Right lobe of liver (tissue), 6 donors: ENCODE results near the gene SH3RF3. TPM values are rescaled to one million over a fixed set of nuclear protein-coding genes. Genes with fewer than 3 reads are reported as not detected.

Source experiments
- ATAC-seq, 4 donors: fragments of 200-7000 bp; cut with Tn5 transposase; one replicate each; pipeline ENCODE4 v1.9.1; 2020; ENCODE audit warnings: mild to moderate bottlenecking in 4 of 4, moderate library complexity in 4 of 4
- DNase-seq, 3 donors: peaks; one replicate each; pipeline ENCODE4 v3.0.0-alpha.2; 2020
- H3K27ac ChIP-seq, 3 donors: fragments of 200-600 bp; one replicate each; pipeline ENCODE4 v1.8.0; 2022
- H3K27me3 ChIP-seq, 2 donors: fragments of 200-600 bp; one replicate each; pipeline ENCODE4 v1.8.0; 2022
- H3K36me3 ChIP-seq, 4 donors: fragments of 200-600 bp; sonication (generic) in 1 of 4; one replicate each; pipeline versions ENCODE4 v1.5.1 to v1.8.0; 2017 to 2022; ENCODE audit warnings: control low read depth in 1 of 4
- H3K4me1 ChIP-seq, 4 donors: fragments of 200-600 bp; sonication (generic) in 1 of 4; one replicate each; pipeline versions ENCODE4 v1.5.1 to v1.8.0; 2017 to 2022; ENCODE audit warnings: control low read depth in 1 of 4
- H3K4me3 ChIP-seq, 3 donors: fragments of 200-600 bp; one replicate each; pipeline ENCODE4 v1.8.0; 2022
- H3K9me3 ChIP-seq, 4 donors: fragments of 200-600 bp; sonication (generic) in 1 of 4; one replicate each; pipeline versions ENCODE4 v1.5.1 to v1.8.0; 2017 to 2022; ENCODE audit warnings: control low read depth in 1 of 4
- CTCF ChIP-seq, 4 donors: fragments of 200-600 bp in 3 of 4; fragments of 450-650 bp in 1 of 4; IDR thresholded peaks; one replicate each; pipeline versions ENCODE4 v1.5.1 to v1.8.0; 2016 to 2022; ENCODE audit warnings: antibody characterized with exemption in 4 of 4, mild to moderate bottlenecking in 2 of 4
- POLR2A ChIP-seq: fragments of 450-650 bp; IDR thresholded peaks from one replicate; pipeline ENCODE4 v1.6.1; 2017; ENCODE audit warnings: antibody characterized with exemption, mild to moderate bottlenecking
- WGBS: methylation state at CpG from one replicate; pipeline ENCODE4 v1.1.6; 2018; ENCODE audit warnings: low coverage, low lambda C conversion rate; ENCODE audit not compliant: insufficient coverage; ENCODE audit errors: missing lambda C conversion rate; 5-methylcytosine and 5-hydroxymethylcytosine counted together
- intact Hi-C, 2 donors: fragments of 100-400 bp; cut with DNase I; formaldehyde crosslinking; loops; one replicate each; pipeline versions ENCODE4 v1.11.2 to v1.14.1; 2022
- total RNA-seq, 6 experiments: library from RNA; depleted of rRNA in 2 of 6; stranded (reverse); fragments of >200 nt in 2 of 6; fragmentation: NEBNext Ultra II Directional in 3 of 6; extraction: Animal tissue kit (Norgen Biotek cat#: 25700) in 3 of 6; gene quantifications; one replicate each; pipeline versions ENCODE4 v1.1.0 to v1.2.4, GENCODE V29; 2016 to 2023
- donor health status: DM: no; HTN: yes; CAD: no.
- donor health status: DM: no; HTN: no; CAD: no.
- donor health status: DM: no; HTN: no; CAD: no.
- donor health status: DM: no; HTN: yes; CAD: no.
- donor health status: DM: no; HTN: yes; CAD: no.

The SH3RF3 gene
- total RNA-seq, 6 experiments from 2014 or later: 0.68 to 1.6 (median 1.2) TPM

- TF ChIP-seq POLR2A (no peak), CTCF (IDR thresholded peaks at IDR 0.05) (no peak)
- Histone ChIP-seq H3K36me3 (no peaks in the 10 kb centered on the region), H3K9me3 (no peaks in the 10 kb centered on the region), H3K27me3 (no peaks in the 10 kb centered on the region), H3K27ac (no peak overlapping the region), H3K4me3 (no peak overlapping the region), H3K4me1 (peaks cover 0 to 15% (median 3%) of the 10 kb centered on the region in 4 donors)
- WGBS: 98% methylated on average over 5 of the region's 5 CpGs
- ATAC-seq: no peak
- DNase-seq: no peak
- intact Hi-C loops: loop anchor here in 1 of 2 donors (5.0 kb wide), 1 partner anchor 386 kb away; the partner anchor contains the start of gene SH3RF3
Measured at GRCh38 chr2:109513230-109513629, 384.2 kb downstream of the SH3RF3 start.

GRCh38 chr2:109513749-109514588 lies 385.0 kb downstream of the SH3RF3 start:
- no peaks in the 10 kb centered on the region for H3K36me3 ChIP-seq
- no peak for TF ChIP-seq POLR2A
- no peak for TF ChIP-seq CTCF (IDR thresholded peaks at IDR 0.05)
- no peaks in the 10 kb centered on the region for H3K9me3 ChIP-seq
- ATAC-seq (no peak), DNase-seq (no peak)
- 56% methylated on average over 4 of the region's 20 CpGs for WGBS
- no peaks in the 10 kb centered on the region for H3K27me3 ChIP-seq
- no peak overlapping the region for H3K27ac ChIP-seq
- H3K4me3 ChIP-seq: no peak overlapping the region
- peaks cover 0 to 15% (median 3%) of the 10 kb centered on the region in 4 donors for H3K4me1 ChIP-seq
- intact Hi-C loops: loop anchor here in 1 of 2 donors (5.0 kb wide), 1 partner anchor 387 kb away; the partner anchor contains the start of gene SH3RF3

GRCh38 chr2:109514857-109515256 lies 385.9 kb downstream of the SH3RF3 start:
- intact Hi-C loops: loop anchor here in 1 of 2 donors (5.0 kb wide), 1 partner anchor 388 kb away; the partner anchor contains the start of gene SH3RF3
- Histone ChIP-seq H3K27me3 (no peaks in the 10 kb centered on the region), H3K9me3 (no peaks in the 10 kb centered on the region), H3K4me1 (peaks cover 0 to 15% (median 3%) of the 10 kb centered on the region in 4 donors), H3K36me3 (no peaks in the 10 kb centered on the region), H3K4me3 (no peak overlapping the region), H3K27ac (no peak overlapping the region)
- no peak for TF ChIP-seq POLR2A
- TF ChIP-seq CTCF (IDR thresholded peaks at IDR 0.05): no peak
- peak in 2 of 4 donors; percentile 8 to 27 for ATAC-seq
- DNase-seq: peak in 1 of 3 donors; percentile 62
- no CpG with 5 or more reads among the region's 5 CpGs for WGBS

GRCh38 chr2:109516445-109517117 lies 387.6 kb downstream of the SH3RF3 start:
- DNase-seq: peak; percentile 75 to 76 (median 75)
- H3K4me3 ChIP-seq: no peak overlapping the region
- no peaks in the 10 kb centered on the region for H3K36me3 ChIP-seq
- WGBS: 37% methylated on average over 9 of the region's 20 CpGs
- TF ChIP-seq POLR2A: no peak
- peak; percentile 56 to 91 (median 81) for TF ChIP-seq CTCF (IDR thresholded peaks at IDR 0.05)
- no peaks in the 10 kb centered on the region for H3K9me3 ChIP-seq
- no peaks in the 10 kb centered on the region for H3K4me1 ChIP-seq
- intact Hi-C loops: no loop called here
- ATAC-seq: peak; percentile 88 to 95 (median 92)
- H3K27ac ChIP-seq: no peak overlapping the region
- no peaks in the 10 kb centered on the region for H3K27me3 ChIP-seq
